Thymus (tissue), 11 donors: ENCODE data around the gene BZW1. TPM values are rescaled to one million over a fixed set of nuclear protein-coding genes. Genes with fewer than 3 reads are reported as not detected.

Source experiments
- DNase-seq, 9 donors: peaks; one replicate each; pipeline ENCODE4 v3.0.0-alpha.2; 2013; ENCODE audit warnings: low spot score in 9 of 9, low read depth in 6 of 9, missing footprints in 1 of 9
- H3K27ac ChIP-seq, 2 donors: one replicate each; pipeline ENCODE4 v1.5.1; 2013; ENCODE audit warnings: control low read depth in 1 of 2, low read depth in 1 of 2, low read length in 1 of 2, mild to moderate bottlenecking in 1 of 2, moderate library complexity in 1 of 2
- H3K27me3 ChIP-seq, 2 donors: one replicate each; pipeline ENCODE4 v1.5.1; 2013; ENCODE audit warnings: low read length in 1 of 2; ENCODE audit not compliant: control insufficient read depth in 2 of 2, insufficient read depth in 1 of 2
- H3K36me3 ChIP-seq, 2 donors: one replicate each; pipeline ENCODE4 v1.5.1; 2013; ENCODE audit warnings: low read length in 1 of 2, mild to moderate bottlenecking in 1 of 2, moderate library complexity in 1 of 2; ENCODE audit not compliant: control insufficient read depth in 2 of 2, insufficient read depth in 2 of 2
- H3K4me1 ChIP-seq, 2 donors: one replicate each; pipeline ENCODE4 v1.5.1; 2013; ENCODE audit warnings: low read length in 2 of 2; ENCODE audit not compliant: control insufficient read depth in 2 of 2, insufficient read depth in 2 of 2
- H3K4me3 ChIP-seq, 2 donors: one replicate each; pipeline ENCODE4 v1.5.1; 2013; ENCODE audit warnings: low read length in 2 of 2, control low read depth in 1 of 2, mild to moderate bottlenecking in 1 of 2
- H3K9me3 ChIP-seq, 2 donors: one replicate each; pipeline ENCODE4 v1.5.1; 2013; ENCODE audit warnings: low read length in 1 of 2, mild to moderate bottlenecking in 1 of 2; ENCODE audit not compliant: control insufficient read depth in 2 of 2, insufficient read depth in 1 of 2
- WGBS: extraction: QIAGEN DNeasy Blood & Tissue Kit; methylation state at CpG from one replicate; pipeline ENCODE4 v1.1.7; 2013; 5-methylcytosine and 5-hydroxymethylcytosine counted together
- polyA plus RNA-seq: library from polyadenylated mRNA; stranded (reverse); fragments of 200-250 nt; gene quantifications from one replicate; pipeline ENCODE4 v1.2.3, GENCODE V29; 2013
- total RNA-seq: library from RNA; stranded (reverse); fragments of 120-200 nt; gene quantifications from one replicate; pipeline ENCODE4 v1.2.4, GENCODE V29; 2013
- donor health status: healthy.

BZW1 gene
- total and polyA plus RNA-seq, 2 donors = 119 to 257 TPM

GRCh38 chr2:200772620-200773019, 39.1 kb upstream of the BZW1 start:
- no peaks in the 10 kb centered on the region for H3K4me1 ChIP-seq
- no peak overlapping the region for H3K4me3 ChIP-seq
- 97% methylated on average over 2 of the region's 2 CpGs for WGBS
- peaks cover 0 to 2% of the 10 kb centered on the region in 2 donors for H3K9me3 ChIP-seq
- no peaks in the 10 kb centered on the region for H3K27me3 ChIP-seq
- no peak for DNase-seq
- H3K27ac ChIP-seq = no peak overlapping the region
- peaks cover 20 to 24% of the 10 kb centered on the region in 2 donors for H3K36me3 ChIP-seq

GRCh38 chr2:200773083-200773482, 38.6 kb upstream of the BZW1 start:
- Histone ChIP-seq H3K4me3 (no peak overlapping the region), H3K4me1 (no peaks in the 10 kb centered on the region), H3K27ac (no peak overlapping the region), H3K36me3 (peaks cover 21 to 25% of the 10 kb centered on the region in 2 donors), H3K27me3 (no peaks in the 10 kb centered on the region), H3K9me3 (peaks cover 0 to 2% of the 10 kb centered on the region in 2 donors)
- no peak for DNase-seq
- WGBS = 95% methylated on average over 1 of the region's 1 CpG

DNA sequence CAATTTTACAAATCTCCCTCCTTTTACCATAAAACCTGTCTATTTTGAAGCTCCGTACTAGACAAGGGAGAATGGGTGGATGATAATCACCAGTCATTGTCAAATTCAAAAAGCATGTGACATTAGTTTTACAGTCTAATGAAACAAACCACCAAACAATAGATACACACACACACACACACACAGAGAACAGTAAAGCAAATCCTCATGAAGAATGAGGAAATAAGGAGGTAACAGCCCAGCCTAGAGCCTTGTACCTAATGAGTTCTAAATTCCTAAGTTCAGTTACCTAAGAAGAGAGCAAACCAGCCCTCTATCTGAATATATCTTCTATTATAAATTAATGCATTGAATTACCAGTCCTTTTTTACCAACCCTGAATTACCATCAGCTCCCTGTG, 36.8 kb upstream of the BZW1 start:
- H3K27me3 ChIP-seq = no peaks in the 10 kb centered on the region
- no peak for DNase-seq
- H3K4me1 ChIP-seq = no peaks in the 10 kb centered on the region
- no peak overlapping the region for H3K27ac ChIP-seq
- WGBS = 98% methylated on average over 1 of the region's 1 CpG
- no peak overlapping the region for H3K4me3 ChIP-seq
- peaks cover 21 to 30% of the 10 kb centered on the region in 2 donors for H3K36me3 ChIP-seq
- peaks cover 0 to 2% of the 10 kb centered on the region in 2 donors for H3K9me3 ChIP-seq

GRCh38 chr2:200777275-200777674, 34.4 kb upstream of the BZW1 start:
- Histone ChIP-seq H3K4me3 (no peak overlapping the region), H3K27me3 (no peaks in the 10 kb centered on the region), H3K4me1 (no peaks in the 10 kb centered on the region), H3K9me3 (peaks cover 0 to 2% of the 10 kb centered on the region in 2 donors), H3K36me3 (peaks cover 18 to 27% of the 10 kb centered on the region in 2 donors), H3K27ac (no peak overlapping the region)
- no peak for DNase-seq

DNA sequence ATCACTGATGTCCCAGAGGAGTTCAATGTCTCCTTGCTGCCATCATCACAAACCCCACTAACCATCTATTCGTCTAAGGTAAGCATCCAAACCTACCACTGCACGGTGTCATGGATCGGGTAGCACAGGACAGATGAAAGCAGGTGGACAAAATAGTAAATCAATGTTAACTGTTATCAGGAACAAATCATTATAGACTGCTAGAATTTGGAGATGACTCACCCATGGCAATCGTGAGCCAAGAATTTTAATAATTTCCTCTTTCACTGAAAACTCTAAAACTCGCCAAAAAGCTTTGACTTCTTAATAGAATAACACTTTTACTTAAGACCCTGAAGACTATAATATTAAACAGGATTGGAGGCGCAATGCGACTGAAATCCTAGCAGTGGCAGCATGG, 33.7 kb upstream of the BZW1 start:
- 88% methylated on average over 7 of the region's 7 CpGs for WGBS
- Histone ChIP-seq H3K27ac (no peak overlapping the region), H3K27me3 (no peaks in the 10 kb centered on the region), H3K4me3 (no peak overlapping the region), H3K4me1 (no peaks in the 10 kb centered on the region), H3K9me3 (no peaks in the 10 kb centered on the region), H3K36me3 (peaks cover 12 to 22% of the 10 kb centered on the region in 2 donors)
- no peak for DNase-seq

- Histone ChIP-seq H3K4me3 (no peak overlapping the region), H3K9me3 (no peaks in the 10 kb centered on the region), H3K27ac (no peak overlapping the region), H3K36me3 (peaks cover 7 to 20% of the 10 kb centered on the region in 2 donors), H3K4me1 (no peaks in the 10 kb centered on the region), H3K27me3 (no peaks in the 10 kb centered on the region)
- WGBS = over 99% methylated on average over 2 of the region's 2 CpGs
- DNase-seq = no peak
Measured at GRCh38 chr2:200779214-200779613, 32.5 kb upstream of the BZW1 start.

- Histone ChIP-seq H3K4me1 (no peaks in the 10 kb centered on the region), H3K27me3 (no peaks in the 10 kb centered on the region), H3K36me3 (peaks cover 7 to 20% of the 10 kb centered on the region in 2 donors), H3K27ac (no peak overlapping the region), H3K4me3 (no peak overlapping the region), H3K9me3 (no peaks in the 10 kb centered on the region)
- no peak for DNase-seq
- 84% methylated on average over 5 of the region's 5 CpGs for WGBS
Measured at GRCh38 chr2:200781616-200782015, 30.1 kb upstream of the BZW1 start.

GRCh38 chr2:200782251-200782650, 29.5 kb upstream of the BZW1 start:
- 96% methylated on average over 4 of the region's 4 CpGs for WGBS
- peaks cover 7 to 16% of the 10 kb centered on the region in 2 donors for H3K36me3 ChIP-seq
- no peaks in the 10 kb centered on the region for H3K9me3 ChIP-seq
- no peak overlapping the region for H3K4me3 ChIP-seq
- H3K27ac ChIP-seq = no peak overlapping the region
- H3K4me1 ChIP-seq = no peaks in the 10 kb centered on the region
- no peak for DNase-seq
- H3K27me3 ChIP-seq = no peaks in the 10 kb centered on the region

- H3K4me3 ChIP-seq = no peak overlapping the region
- no peak overlapping the region for H3K27ac ChIP-seq
- H3K4me1 ChIP-seq = no peaks in the 10 kb centered on the region
- no peaks in the 10 kb centered on the region for H3K27me3 ChIP-seq
- no peaks in the 10 kb centered on the region for H3K9me3 ChIP-seq
- no peak for DNase-seq
- peaks cover 5 to 18% of the 10 kb centered on the region in 2 donors for H3K36me3 ChIP-seq
Measured at GRCh38 chr2:200784215-200784614, 27.5 kb upstream of the BZW1 start.

- 97% methylated on average over 2 of the region's 2 CpGs for WGBS
- Histone ChIP-seq H3K27ac (no peak overlapping the region), H3K4me3 (no peak overlapping the region), H3K27me3 (no peaks in the 10 kb centered on the region), H3K36me3 (peaks cover 4 to 22% of the 10 kb centered on the region in 2 donors), H3K4me1 (no peaks in the 10 kb centered on the region), H3K9me3 (no peaks in the 10 kb centered on the region)
- no peak for DNase-seq
Measured at GRCh38 chr2:200786423-200786822, 25.3 kb upstream of the BZW1 start.
